ENCODE measurements around the gene CARNS1. TPM values are rescaled to one million over a fixed set of nuclear protein-coding genes. Genes with fewer than 3 reads are reported as not detected.
A peak's percentile ranks its signal among the peaks of the same experiment; 100 is the strongest.

CARNS1 gene
- total and polyA plus RNA-seq, 9 of the 15 experiments (the other 6 are each of a cell fraction or from before 2014, with no cell fraction given): 0.01 to 0.18 (median 0.06) TPM; not detected in 3

- TF ChIP-seq SUPT5H (IDR thresholded peaks at IDR 0.05) (peak; percentile 79; the same call in 1 of the 2 replicates), RB1 (IDR thresholded peaks at IDR 0.05; ENCODE audit: low read depth) (peak; percentile 82), MTA1 (IDR thresholded peaks at IDR 0.05; ENCODE audit: borderline replicate concordance) (no peak; the same call in 1 of the 2 replicates), ZNF77 (CRISPR knock-in tag; IDR thresholded peaks at IDR 0.05) (no peak), POLR3G (IDR thresholded peaks at IDR 0.05; ENCODE audit: extremely low read depth, insufficient read length, insufficient replicate concordance) (no peak), ZFP91 (CRISPR knock-in tag; IDR thresholded peaks at IDR 0.05) (no peak), NR2C2 (CRISPR knock-in tag; IDR thresholded peaks at IDR 0.05) (no peak), NR2C2 (tag; IDR thresholded peaks at IDR 0.05) (0 out of 2 replicates have a peak, but pooled peaks have one; percentile 35), ZNF124 (CRISPR knock-in tag; IDR thresholded peaks at IDR 0.05) (no peak), MTA3 (IDR thresholded peaks at IDR 0.05; ENCODE audit: borderline replicate concordance) (peak; percentile 72; the same call in 1 of the 2 replicates), THAP7 (CRISPR knock-in tag; IDR thresholded peaks at IDR 0.05) (no peak), ZNF785 (CRISPR knock-in tag; IDR thresholded peaks at IDR 0.05) (no peak), ZNF3 (CRISPR knock-in tag; IDR thresholded peaks at IDR 0.05) (no peak), POLR2H (tag; IDR thresholded peaks at IDR 0.05; ENCODE audit: low read depth) (peak; percentile 40; the same call in 1 of the 2 replicates), ID3 (CRISPR knock-in tag; IDR thresholded peaks at IDR 0.05) (no peak), ID3 (tag; IDR thresholded peaks at IDR 0.05) (no peak)
- TF ChIP-seq, protein P1, sequence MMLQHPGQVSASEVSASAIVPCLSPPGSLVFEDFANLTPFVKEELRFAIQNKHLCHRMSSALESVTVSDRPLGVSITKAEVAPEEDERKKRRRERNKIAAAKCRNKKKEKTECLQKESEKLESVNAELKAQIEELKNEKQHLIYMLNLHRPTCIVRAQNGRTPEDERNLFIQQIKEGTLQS (IDR thresholded peaks at IDR 0.05): no peak
- TF ChIP-seq, protein P1 (CRISPR knock-in tag; conservative IDR thresholded peaks at IDR 0.05): no peak
- TF ChIP-seq, protein P2, sequence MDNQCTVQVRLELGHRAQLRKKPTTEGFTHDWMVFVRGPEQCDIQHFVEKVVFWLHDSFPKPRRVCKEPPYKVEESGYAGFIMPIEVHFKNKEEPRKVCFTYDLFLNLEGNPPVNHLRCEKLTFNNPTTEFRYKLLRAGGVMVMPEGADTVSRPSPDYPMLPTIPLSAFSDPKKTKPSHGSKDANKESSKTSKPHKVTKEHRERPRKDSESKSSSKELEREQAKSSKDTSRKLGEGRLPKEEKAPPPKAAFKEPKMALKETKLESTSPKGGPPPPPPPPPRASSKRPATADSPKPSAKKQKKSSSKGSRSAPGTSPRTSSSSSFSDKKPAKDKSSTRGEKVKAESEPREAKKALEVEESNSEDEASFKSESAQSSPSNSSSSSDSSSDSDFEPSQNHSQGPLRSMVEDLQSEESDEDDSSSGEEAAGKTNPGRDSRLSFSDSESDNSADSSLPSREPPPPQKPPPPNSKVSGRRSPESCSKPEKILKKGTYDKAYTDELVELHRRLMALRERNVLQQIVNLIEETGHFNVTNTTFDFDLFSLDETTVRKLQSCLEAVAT (IDR thresholded peaks at IDR 0.05): peak in 1 of 2 experiments; percentile 99; a peak in 2 of 4 replicates
- TF ChIP-seq, protein P3, sequence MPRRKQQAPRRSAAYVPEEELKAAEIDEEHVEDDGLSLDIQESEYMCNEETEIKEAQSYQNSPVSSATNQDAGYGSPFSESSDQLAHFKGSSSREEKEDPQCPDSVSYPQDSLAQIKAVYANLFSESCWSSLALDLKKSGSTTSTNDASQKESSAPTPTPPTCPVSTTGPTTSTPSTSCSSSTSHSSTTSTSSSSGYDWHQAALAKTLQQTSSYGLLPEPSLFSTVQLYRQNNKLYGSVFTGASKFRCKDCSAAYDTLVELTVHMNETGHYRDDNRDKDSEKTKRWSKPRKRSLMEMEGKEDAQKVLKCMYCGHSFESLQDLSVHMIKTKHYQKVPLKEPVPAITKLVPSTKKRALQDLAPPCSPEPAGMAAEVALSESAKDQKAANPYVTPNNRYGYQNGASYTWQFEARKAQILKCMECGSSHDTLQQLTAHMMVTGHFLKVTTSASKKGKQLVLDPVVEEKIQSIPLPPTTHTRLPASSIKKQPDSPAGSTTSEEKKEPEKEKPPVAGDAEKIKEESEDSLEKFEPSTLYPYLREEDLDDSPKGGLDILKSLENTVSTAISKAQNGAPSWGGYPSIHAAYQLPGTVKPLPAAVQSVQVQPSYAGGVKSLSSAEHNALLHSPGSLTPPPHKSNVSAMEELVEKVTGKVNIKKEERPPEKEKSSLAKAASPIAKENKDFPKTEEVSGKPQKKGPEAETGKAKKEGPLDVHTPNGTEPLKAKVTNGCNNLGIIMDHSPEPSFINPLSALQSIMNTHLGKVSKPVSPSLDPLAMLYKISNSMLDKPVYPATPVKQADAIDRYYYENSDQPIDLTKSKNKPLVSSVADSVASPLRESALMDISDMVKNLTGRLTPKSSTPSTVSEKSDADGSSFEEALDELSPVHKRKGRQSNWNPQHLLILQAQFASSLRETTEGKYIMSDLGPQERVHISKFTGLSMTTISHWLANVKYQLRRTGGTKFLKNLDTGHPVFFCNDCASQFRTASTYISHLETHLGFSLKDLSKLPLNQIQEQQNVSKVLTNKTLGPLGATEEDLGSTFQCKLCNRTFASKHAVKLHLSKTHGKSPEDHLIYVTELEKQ (CRISPR knock-in tag; IDR thresholded peaks at IDR 0.05): no peak
These were observed 53.5 kb downstream of the CARNS1 start, which contains the start of gene TMEM134 (continued) for GRCh38 chr11:67468759-67469507.

Measured in K562 (cell line).